WTC11 (cell line): Measurements from ENCODE around the gene ADGRB3. TPM values are rescaled to one million over a fixed set of nuclear protein-coding genes. Genes with fewer than 3 reads are reported as not detected.
"Not testable (repeated sequence)": the region's sequence is repeated elsewhere in the genome, so short reads cannot be mapped to it uniquely, and the experiment has no call there.

Experiments used
- ATAC-seq: fragments of 200-7000 bp; cut with Tn5 transposase; 2 replicates; pipeline ENCODE4 v1.10.0; 2021; ENCODE audit warnings: mild to moderate bottlenecking, moderate library complexity
- CTCF ChIA-PET: fragments of 300-600 bp; sonication (Branson Sonifier 250); formaldehyde crosslinking; loops from one replicate; lab custom pipeline; 2021; ENCODE audit warnings: antibody characterized with exemption; lab: Charles Lee
- POLR2A ChIA-PET: fragments of 350-600 bp; sonication (Branson Sonifier 250); formaldehyde crosslinking; loops from one replicate; lab custom pipeline; 2021; ENCODE audit warnings: antibody characterized with exemption; lab: Charles Lee
- DNase-seq: peaks from one replicate; pipeline ENCODE4 v3.0.0; 2021; ENCODE audit warnings: low spot score
- H3K27ac Mint-ChIP-seq: 2 replicates; pipeline ENCODE4 v1.8.0; 2021; ENCODE audit warnings: mixed read lengths
- H3K27me3 Mint-ChIP-seq: 2 replicates; pipeline ENCODE4 v1.8.0; 2021; ENCODE audit warnings: low read depth, mild to moderate bottlenecking, moderate library complexity, mixed read lengths
- H3K36me3 Mint-ChIP-seq: 2 replicates; pipeline ENCODE4 v1.8.0; 2021; ENCODE audit warnings: mixed read lengths
- H3K4me1 Mint-ChIP-seq: 2 replicates; pipeline ENCODE4 v1.8.0; 2022; ENCODE audit warnings: mixed read lengths
- H3K4me3 Mint-ChIP-seq: 2 replicates; pipeline ENCODE4 v1.8.0; 2021; ENCODE audit warnings: mild to moderate bottlenecking, moderate library complexity, mixed read lengths
- H3K9me3 Mint-ChIP-seq: 2 replicates; pipeline ENCODE4 v1.8.0; 2021; ENCODE audit warnings: mixed read lengths
- AFF4 ChIP-seq: sonication (generic); formaldehyde crosslinking; IDR thresholded peaks from 2 replicates; pipeline ENCODE4 v1.8.1; 2023; ENCODE audit warnings: mild to moderate bottlenecking, missing genetic modification reagents, borderline replicate concordance
- ATF1 ChIP-seq: sonication (generic); formaldehyde crosslinking; IDR thresholded peaks from 2 replicates; pipeline ENCODE4 v1.8.1; 2023; ENCODE audit warnings: mild to moderate bottlenecking, moderate library complexity, missing genetic modification reagents
- CBFB ChIP-seq: sonication (generic); formaldehyde crosslinking; IDR thresholded peaks from 2 replicates; pipeline ENCODE4 v1.8.1; 2022; ENCODE audit warnings: mild to moderate bottlenecking, low read depth, missing genetic modification reagents
- CREB1 ChIP-seq: sonication (generic); formaldehyde crosslinking; IDR thresholded peaks from 2 replicates; pipeline ENCODE4 v1.8.0; 2023; ENCODE audit warnings: mild to moderate bottlenecking, missing genetic modification reagents
- CREM ChIP-seq: sonication (generic); formaldehyde crosslinking; IDR thresholded peaks from 2 replicates; pipeline ENCODE4 v1.8.1; 2022; ENCODE audit warnings: mild to moderate bottlenecking, missing genetic modification reagents, moderate library complexity
- OVOL2 ChIP-seq: fragments of 250-450 bp; sonication (Bioruptor Pico); IDR thresholded peaks from 2 replicates; pipeline ENCODE4 v1.9.0; 2021; ENCODE audit warnings: mild to moderate bottlenecking, borderline replicate concordance
- SP1 ChIP-seq: sonication (generic); formaldehyde crosslinking; conservative IDR thresholded peaks from 2 replicates; pipeline ENCODE4 v1.8.1; 2022; ENCODE audit warnings: missing genetic modification reagents
- USF1 ChIP-seq: sonication (generic); formaldehyde crosslinking; IDR thresholded peaks from 2 replicates; pipeline ENCODE4 v1.8.0; 2022; ENCODE audit warnings: mild to moderate bottlenecking, missing genetic modification reagents
- ZBTB21 ChIP-seq: sonication (generic); formaldehyde crosslinking; IDR thresholded peaks from 2 replicates; pipeline ENCODE4 v1.8.1; 2023; ENCODE audit warnings: mild to moderate bottlenecking, missing genetic modification reagents, borderline replicate concordance
- ZNF532 ChIP-seq: fragments of 250-450 bp; sonication (Bioruptor Pico); IDR thresholded peaks from 2 replicates; pipeline ENCODE4 v1.9.0; 2021; ENCODE audit warnings: mild to moderate bottlenecking, borderline replicate concordance
- total RNA-seq: library from RNA; stranded (reverse); gene quantifications from 3 replicates; pipeline ENCODE4 v1.2.3, GENCODE V29; 2021
- TF ChIP-seq, protein P1 (sequence below): sonication (generic); formaldehyde crosslinking; IDR thresholded peaks from 2 replicates; pipeline ENCODE4 v1.8.1; 2022; ENCODE audit warnings: mild to moderate bottlenecking, missing genetic modification reagents, moderate library complexity, borderline replicate concordance
- TF ChIP-seq, protein P2 (sequence below): sonication (generic); formaldehyde crosslinking; IDR thresholded peaks from 2 replicates; pipeline ENCODE4 v1.8.1; 2022; ENCODE audit warnings: low read depth, mild to moderate bottlenecking, moderate library complexity, missing genetic modification reagents, borderline replicate concordance
- TF ChIP-seq, protein P3 (sequence below): fragments of 250-450 bp; sonication (Bioruptor Pico); IDR thresholded peaks from 2 replicates; pipeline ENCODE4 v1.8.0; 2021; ENCODE audit warnings: mild to moderate bottlenecking
- TF ChIP-seq, protein P4 (sequence below): sonication (generic); formaldehyde crosslinking; IDR thresholded peaks from 2 replicates; pipeline ENCODE4 v1.8.1; 2023; ENCODE audit warnings: mild to moderate bottlenecking, missing genetic modification reagents, moderate library complexity
- TF ChIP-seq, protein P5 (sequence below): fragments of 200-600 bp; IDR thresholded peaks from 2 replicates; pipeline ENCODE4 v1.8.0; 2022; ENCODE audit warnings: antibody characterized with exemption
- TF ChIP-seq, protein P6 (sequence below): sonication (generic); formaldehyde crosslinking; IDR thresholded peaks from 2 replicates; pipeline ENCODE4 v1.8.0; 2022; ENCODE audit warnings: mild to moderate bottlenecking, missing genetic modification reagents

ADGRB3 gene
- total RNA-seq, 1 experiment from 2014 or later, result 1.9 TPM

DNA sequence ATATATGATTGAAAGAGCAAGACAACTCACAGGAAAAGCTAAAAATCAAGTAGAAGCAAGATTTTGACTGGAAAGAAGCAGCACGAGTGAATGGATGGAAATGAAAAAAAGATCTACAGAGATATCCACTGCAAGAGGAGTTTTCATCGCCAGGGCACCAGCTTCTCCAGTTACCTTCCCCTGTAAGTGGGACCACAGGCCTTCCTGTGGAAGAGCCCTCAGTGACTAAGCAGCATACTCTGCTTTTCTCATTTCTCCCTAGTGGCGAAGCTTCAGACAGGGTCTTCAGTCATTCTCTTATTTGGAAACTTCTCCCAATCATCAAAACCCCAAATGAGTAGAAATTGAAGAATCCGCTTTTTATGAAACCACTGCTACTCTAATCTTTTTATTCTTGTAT lies 40.5 kb downstream of the ADGRB3 start:
- TF ChIP-seq, protein P1, sequence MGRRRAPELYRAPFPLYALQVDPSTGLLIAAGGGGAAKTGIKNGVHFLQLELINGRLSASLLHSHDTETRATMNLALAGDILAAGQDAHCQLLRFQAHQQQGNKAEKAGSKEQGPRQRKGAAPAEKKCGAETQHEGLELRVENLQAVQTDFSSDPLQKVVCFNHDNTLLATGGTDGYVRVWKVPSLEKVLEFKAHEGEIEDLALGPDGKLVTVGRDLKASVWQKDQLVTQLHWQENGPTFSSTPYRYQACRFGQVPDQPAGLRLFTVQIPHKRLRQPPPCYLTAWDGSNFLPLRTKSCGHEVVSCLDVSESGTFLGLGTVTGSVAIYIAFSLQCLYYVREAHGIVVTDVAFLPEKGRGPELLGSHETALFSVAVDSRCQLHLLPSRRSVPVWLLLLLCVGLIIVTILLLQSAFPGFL (CRISPR knock-in tag), result no peak
- no peak for TF ChIP-seq ZNF532
- TF ChIP-seq ATF1 (CRISPR knock-in tag), result no peak
- TF ChIP-seq CREM, result no peak
- no peak for TF ChIP-seq ZBTB21 (CRISPR knock-in tag)
- TF ChIP-seq OVOL2 (CRISPR knock-in tag), result no peak
- no peak for TF ChIP-seq USF1
- TF ChIP-seq, protein P2, sequence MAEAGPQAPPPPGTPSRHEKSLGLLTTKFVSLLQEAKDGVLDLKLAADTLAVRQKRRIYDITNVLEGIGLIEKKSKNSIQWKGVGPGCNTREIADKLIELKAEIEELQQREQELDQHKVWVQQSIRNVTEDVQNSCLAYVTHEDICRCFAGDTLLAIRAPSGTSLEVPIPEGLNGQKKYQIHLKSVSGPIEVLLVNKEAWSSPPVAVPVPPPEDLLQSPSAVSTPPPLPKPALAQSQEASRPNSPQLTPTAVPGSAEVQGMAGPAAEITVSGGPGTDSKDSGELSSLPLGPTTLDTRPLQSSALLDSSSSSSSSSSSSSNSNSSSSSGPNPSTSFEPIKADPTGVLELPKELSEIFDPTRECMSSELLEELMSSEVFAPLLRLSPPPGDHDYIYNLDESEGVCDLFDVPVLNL, result no peak
- TF ChIP-seq CREB1 (CRISPR knock-in tag), result no peak
- no peak for TF ChIP-seq CBFB (CRISPR knock-in tag)
- no peak for TF ChIP-seq AFF4
- TF ChIP-seq, protein P3, sequence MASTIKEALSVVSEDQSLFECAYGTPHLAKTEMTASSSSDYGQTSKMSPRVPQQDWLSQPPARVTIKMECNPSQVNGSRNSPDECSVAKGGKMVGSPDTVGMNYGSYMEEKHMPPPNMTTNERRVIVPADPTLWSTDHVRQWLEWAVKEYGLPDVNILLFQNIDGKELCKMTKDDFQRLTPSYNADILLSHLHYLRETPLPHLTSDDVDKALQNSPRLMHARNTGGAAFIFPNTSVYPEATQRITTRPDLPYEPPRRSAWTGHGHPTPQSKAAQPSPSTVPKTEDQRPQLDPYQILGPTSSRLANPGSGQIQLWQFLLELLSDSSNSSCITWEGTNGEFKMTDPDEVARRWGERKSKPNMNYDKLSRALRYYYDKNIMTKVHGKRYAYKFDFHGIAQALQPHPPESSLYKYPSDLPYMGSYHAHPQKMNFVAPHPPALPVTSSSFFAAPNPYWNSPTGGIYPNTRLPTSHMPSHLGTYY, result no peak
- TF ChIP-seq, protein P4, sequence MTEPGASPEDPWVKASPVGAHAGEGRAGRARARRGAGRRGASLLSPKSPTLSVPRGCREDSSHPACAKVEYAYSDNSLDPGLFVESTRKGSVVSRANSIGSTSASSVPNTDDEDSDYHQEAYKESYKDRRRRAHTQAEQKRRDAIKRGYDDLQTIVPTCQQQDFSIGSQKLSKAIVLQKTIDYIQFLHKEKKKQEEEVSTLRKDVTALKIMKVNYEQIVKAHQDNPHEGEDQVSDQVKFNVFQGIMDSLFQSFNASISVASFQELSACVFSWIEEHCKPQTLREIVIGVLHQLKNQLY (CRISPR knock-in tag), result no peak
- TF ChIP-seq, protein P5, sequence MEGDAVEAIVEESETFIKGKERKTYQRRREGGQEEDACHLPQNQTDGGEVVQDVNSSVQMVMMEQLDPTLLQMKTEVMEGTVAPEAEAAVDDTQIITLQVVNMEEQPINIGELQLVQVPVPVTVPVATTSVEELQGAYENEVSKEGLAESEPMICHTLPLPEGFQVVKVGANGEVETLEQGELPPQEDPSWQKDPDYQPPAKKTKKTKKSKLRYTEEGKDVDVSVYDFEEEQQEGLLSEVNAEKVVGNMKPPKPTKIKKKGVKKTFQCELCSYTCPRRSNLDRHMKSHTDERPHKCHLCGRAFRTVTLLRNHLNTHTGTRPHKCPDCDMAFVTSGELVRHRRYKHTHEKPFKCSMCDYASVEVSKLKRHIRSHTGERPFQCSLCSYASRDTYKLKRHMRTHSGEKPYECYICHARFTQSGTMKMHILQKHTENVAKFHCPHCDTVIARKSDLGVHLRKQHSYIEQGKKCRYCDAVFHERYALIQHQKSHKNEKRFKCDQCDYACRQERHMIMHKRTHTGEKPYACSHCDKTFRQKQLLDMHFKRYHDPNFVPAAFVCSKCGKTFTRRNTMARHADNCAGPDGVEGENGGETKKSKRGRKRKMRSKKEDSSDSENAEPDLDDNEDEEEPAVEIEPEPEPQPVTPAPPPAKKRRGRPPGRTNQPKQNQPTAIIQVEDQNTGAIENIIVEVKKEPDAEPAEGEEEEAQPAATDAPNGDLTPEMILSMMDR, result no peak
- TF ChIP-seq, protein P6, sequence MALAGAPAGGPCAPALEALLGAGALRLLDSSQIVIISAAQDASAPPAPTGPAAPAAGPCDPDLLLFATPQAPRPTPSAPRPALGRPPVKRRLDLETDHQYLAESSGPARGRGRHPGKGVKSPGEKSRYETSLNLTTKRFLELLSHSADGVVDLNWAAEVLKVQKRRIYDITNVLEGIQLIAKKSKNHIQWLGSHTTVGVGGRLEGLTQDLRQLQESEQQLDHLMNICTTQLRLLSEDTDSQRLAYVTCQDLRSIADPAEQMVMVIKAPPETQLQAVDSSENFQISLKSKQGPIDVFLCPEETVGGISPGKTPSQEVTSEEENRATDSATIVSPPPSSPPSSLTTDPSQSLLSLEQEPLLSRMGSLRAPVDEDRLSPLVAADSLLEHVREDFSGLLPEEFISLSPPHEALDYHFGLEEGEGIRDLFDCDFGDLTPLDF (CRISPR knock-in tag), result no peak
- TF ChIP-seq SP1 (CRISPR knock-in tag), result no peak
- ATAC-seq, result no peak

GRCh38 chr6:68676094-68676493 lies 41.0 kb downstream of the ADGRB3 start:
- H3K27me3 Mint-ChIP-seq, CTCF ChIA-PET, DNase-seq, ATAC-seq, POLR2A ChIA-PET, H3K4me1 Mint-ChIP-seq, H3K9me3 Mint-ChIP-seq, H3K27ac Mint-ChIP-seq, H3K4me3 Mint-ChIP-seq, H3K36me3 Mint-ChIP-seq: not testable (repeated sequence)

More for the DNA sequence above, 40.5 kb downstream of the ADGRB3 start:
- no peaks in the 10 kb centered on the region for H3K9me3 Mint-ChIP-seq
- CTCF ChIA-PET, result interaction anchor here (0.6 to 0.7 kb wide), 2 partner anchors 41 to 292 kb away, joined by 3 read pairs; partner anchors contain the start of gene ADGRB3
- no peak for DNase-seq
- POLR2A ChIA-PET, result no interaction called here
- peaks cover 4% of the 10 kb centered on the region; the same call in 1 of the 2 replicates for H3K4me1 Mint-ChIP-seq
- H3K27ac Mint-ChIP-seq, result no peak overlapping the region
- H3K36me3 Mint-ChIP-seq, result no peaks in the 10 kb centered on the region
- H3K27me3 Mint-ChIP-seq, result no peaks in the 10 kb centered on the region
- no peak overlapping the region for H3K4me3 Mint-ChIP-seq
